H1 (cell line): ENCODE data around the gene MYO1A. TPM values are rescaled to one million over a fixed set of nuclear protein-coding genes. Genes with fewer than 3 reads are reported as not detected.

Experiments used
- CTCF ChIA-PET: fragments of 300-600 bp; sonication (Branson Sonifier 250); formaldehyde crosslinking; loops from one replicate; lab custom pipeline; 2021; ENCODE audit not compliant: partially characterized antibody; lab: Charles Lee
- POLR2A ChIA-PET: fragments of 300-600 bp; sonication (Branson Sonifier 250); formaldehyde crosslinking; loops from one replicate; lab custom pipeline; 2021; ENCODE audit warnings: inconsistent platforms; ENCODE audit not compliant: partially characterized antibody; lab: Charles Lee
- DNase-seq, 2 experiments: peaks; one replicate each; pipeline versions ENCODE4 v3.0.0 to v3.0.0-alpha.2; 2010 to 2022; ENCODE audit warnings: low spot score in 2 of 2, low read depth in 1 of 2, mixed read lengths in 1 of 2
- FAIRE-seq: peaks from 2 replicates; lab custom pipeline; 2011; peaks lifted over from hg19 to GRCh38; lab: Jason Lieb, UNC
- H2AFZ ChIP-seq: 2 replicates; pipeline ENCODE4 v1.8.1; 2012; ENCODE audit warnings: low read length, inconsistent platforms
- H2AK5ac ChIP-seq: 2 replicates; pipeline ENCODE4 v1.6.1; 2013; ENCODE audit warnings: low read depth, low read length
- H2BK120ac ChIP-seq: replicated peaks from 2 replicates; pipeline ENCODE3; 2013; ENCODE audit warnings: low read depth, low read length, inconsistent platforms
- H2BK12ac ChIP-seq: 2 replicates; pipeline ENCODE4 v1.6.1; 2013; ENCODE audit warnings: low read depth, low read length
- H2BK15ac ChIP-seq: 2 replicates; pipeline ENCODE4 v1.6.1; 2013; ENCODE audit warnings: low read length
- H2BK20ac ChIP-seq: 2 replicates; pipeline ENCODE4 v1.6.1; 2013; ENCODE audit warnings: low read length
- H2BK5ac ChIP-seq: 2 replicates; pipeline ENCODE4 v1.6.1; 2013; ENCODE audit warnings: low read depth, low read length
- H3K14ac ChIP-seq: 2 replicates; pipeline ENCODE4 v1.6.1; 2013; ENCODE audit warnings: inconsistent platforms; ENCODE audit not compliant: insufficient read length
- H3K18ac ChIP-seq: 2 replicates; pipeline ENCODE4 v1.6.1; 2013; ENCODE audit warnings: low read length; ENCODE audit errors: extremely low read depth
- H3K23ac ChIP-seq: 2 replicates; pipeline ENCODE4 v1.6.1; 2013; ENCODE audit warnings: inconsistent platforms; ENCODE audit not compliant: insufficient read length
- H3K23me2 ChIP-seq: 2 replicates; pipeline ENCODE4 v1.6.1; 2013; ENCODE audit warnings: low read depth, low read length
- H3K27ac ChIP-seq: 2 replicates; pipeline ENCODE4 v1.6.1; 2011; ENCODE audit warnings: low read depth, low read length, inconsistent platforms
- H3K27me3 ChIP-seq, 4 experiments: replicated peaks in 1 of 4; 1 replicate in 1 of 4; 2 replicates in 3 of 4; pipeline versions ENCODE4 v1.6.1 to v1.8.1; 2011 to 2013; ENCODE audit warnings: low read length in 3 of 4, mild to moderate bottlenecking in 3 of 4, inconsistent platforms in 2 of 4, mixed read lengths in 2 of 4, moderate library complexity in 1 of 4; ENCODE audit not compliant: control insufficient read depth in 3 of 4, insufficient read depth in 3 of 4; ENCODE audit errors: extremely low read depth in 1 of 4
- H3K36me3 ChIP-seq, 4 experiments: 2 replicates each; pipeline versions ENCODE4 v1.6.1 to v1.8.1; 2011 to 2013; ENCODE audit warnings: mild to moderate bottlenecking in 4 of 4, low read length in 3 of 4, moderate library complexity in 2 of 4, control low read depth in 1 of 4, inconsistent platforms in 1 of 4; ENCODE audit not compliant: insufficient read depth in 4 of 4, control insufficient read depth in 2 of 4
- H3K4ac ChIP-seq: replicated peaks from 2 replicates; pipeline ENCODE3; 2013; ENCODE audit warnings: low read length, low read depth, mixed read lengths, inconsistent platforms; ENCODE audit not compliant: insufficient read length
- H3K4me1 ChIP-seq, 4 experiments: replicated peaks in 1 of 4; 1 replicate in 1 of 4; 2 replicates in 3 of 4; pipeline versions ENCODE4 v1.6.1 to v1.8.1; 2011 to 2013; ENCODE audit warnings: low read length in 3 of 4, inconsistent platforms in 2 of 4, mixed read lengths in 1 of 4; ENCODE audit not compliant: insufficient read depth in 4 of 4, control insufficient read depth in 3 of 4
- H3K4me2 ChIP-seq, 2 experiments: 2 replicates each; pipeline versions ENCODE4 v1.6.1 to v1.8.1; 2011 to 2013; ENCODE audit warnings: low read depth in 2 of 2, low read length in 2 of 2, control low read depth in 1 of 2, inconsistent platforms in 1 of 2, mild to moderate bottlenecking in 1 of 2; ENCODE audit not compliant: insufficient read depth in 1 of 2
- H3K4me3 ChIP-seq, 4 experiments: fragments of 200-600, 300-600 bp in 1 of 4; sonication (generic), shearing (Covaris generic), sonication (Bioruptor Twin) in 1 of 4; 2 replicates each; pipeline versions ENCODE4 v1.5.1 to v1.8.1; 2011 to 2016; ENCODE audit warnings: low read length in 4 of 4, low read depth in 3 of 4, control low read depth in 2 of 4, inconsistent platforms in 2 of 4, mild to moderate bottlenecking in 2 of 4, mixed read lengths in 1 of 4, moderate library complexity in 1 of 4; ENCODE audit not compliant: insufficient read depth in 2 of 4; ENCODE audit errors: extremely low read depth in 1 of 4
- H3K56ac ChIP-seq: replicated peaks from 2 replicates; pipeline ENCODE3; 2013; ENCODE audit warnings: low read depth, mild to moderate bottlenecking, mixed read lengths, low read length, inconsistent platforms; ENCODE audit not compliant: insufficient read length
- H3K79me1 ChIP-seq: 2 replicates; pipeline ENCODE4 v1.6.1; 2013; ENCODE audit warnings: low read depth, low read length, control low read depth
- H3K79me2 ChIP-seq, 2 experiments: 2 replicates each; pipeline versions ENCODE4 v1.6.1 to v1.8.1; 2012 to 2013; ENCODE audit warnings: low read length in 2 of 2, mild to moderate bottlenecking in 2 of 2, inconsistent platforms in 1 of 2; ENCODE audit not compliant: insufficient read depth in 2 of 2, control insufficient read depth in 1 of 2
- H3K9ac ChIP-seq, 4 experiments: replicated peaks in 1 of 4; 1 replicate in 1 of 4; 2 replicates in 3 of 4; pipeline versions ENCODE4 v1.6.1 to v1.8.1; 2011 to 2013; ENCODE audit warnings: low read depth in 3 of 4, low read length in 3 of 4, control low read depth in 2 of 4, mild to moderate bottlenecking in 2 of 4, moderate library complexity in 2 of 4, inconsistent platforms in 1 of 4; ENCODE audit errors: extremely low read depth in 1 of 4
- H3K9me3 ChIP-seq, 2 experiments: 2 replicates each; pipeline versions ENCODE4 v1.6.1 to v1.8.1; 2012 to 2013; ENCODE audit warnings: mild to moderate bottlenecking in 2 of 2, moderate library complexity in 2 of 2, control low read depth in 1 of 2, inconsistent platforms in 1 of 2, low read depth in 1 of 2, low read length in 1 of 2, mixed read lengths in 1 of 2; ENCODE audit not compliant: insufficient read depth in 2 of 2
- H4K20me1 ChIP-seq, 2 experiments: replicated peaks in 1 of 2; 2 replicates each; pipeline versions ENCODE3 to v1.8.1; 2011 to 2013; ENCODE audit warnings: inconsistent platforms in 2 of 2, low read length in 2 of 2, mild to moderate bottlenecking in 1 of 2; ENCODE audit not compliant: insufficient read depth in 2 of 2, control insufficient read depth in 1 of 2
- H4K5ac ChIP-seq: 2 replicates; pipeline ENCODE4 v1.6.1; 2013; ENCODE audit warnings: low read length, low read depth, mixed read lengths, inconsistent platforms; ENCODE audit not compliant: insufficient read length
- H4K8ac ChIP-seq: 2 replicates; pipeline ENCODE4 v1.8.0; 2013; ENCODE audit warnings: mild to moderate bottlenecking, moderate library complexity, low read length, inconsistent platforms; ENCODE audit not compliant: insufficient read depth; ENCODE audit errors: extremely low read depth
- H4K91ac ChIP-seq: replicated peaks from 2 replicates; pipeline ENCODE3; 2013; ENCODE audit warnings: low read length, mixed read lengths, inconsistent platforms; ENCODE audit not compliant: insufficient read length
- HDAC6 ChIP-seq: IDR thresholded peaks from one replicate; pipeline ENCODE4 v1.7.1; 2012; ENCODE audit warnings: low read depth, mild to moderate bottlenecking, inconsistent platforms, low read length, moderate library complexity
- whole genome bisulfite sequencing, 2 experiments: shearing (Covaris generic) in 1 of 2; methylation state at CpG; one replicate each; pipeline versions ENCODE4 v1.1.6 to v1.1.7; 2013 to 2015; ENCODE audit warnings: low lambda C conversion rate in 2 of 2, mixed read lengths in 2 of 2, inconsistent platforms in 1 of 2, low coverage in 1 of 2, missing lambda C conversion rate in 1 of 2; ENCODE audit not compliant: insufficient replicate concordance in 2 of 2, insufficient coverage in 1 of 2, insufficient read length in 1 of 2; ENCODE audit errors: extremely low coverage in 1 of 2, missing lambda C conversion rate in 1 of 2; 5-methylcytosine and 5-hydroxymethylcytosine counted together
- polyA plus RNA-seq, 7 experiments: library from polyadenylated mRNA; depleted of rRNA in 3 of 7; stranded (reverse) in 5 of 7; unstranded in 2 of 7; fragments of >200 nt in 5 of 7; fragments of 200-250 nt in 2 of 7; gene quantifications; 1 replicate in 5 of 7; 2 replicates in 1 of 7; 4 replicates in 1 of 7; pipeline versions ENCODE4 v1.2.1 to v1.2.3, GENCODE V29; 2011 to 2013; ENCODE audit warnings: missing spikeins in 2 of 7, mixed read lengths in 2 of 7
- total RNA-seq: library from RNA; stranded (reverse); fragmentation: NEBNext Ultra II Directional; extraction: Animal tissue kit (Norgen Biotek cat#: 25700); gene quantifications from 2 replicates; pipeline ENCODE4 v1.2.1, GENCODE V29; 2021

MYO1A gene
- total and polyA plus RNA-seq, 2 of the 8 experiments (the other 6 are each of a cell fraction or from before 2014, with no cell fraction given) = 0.54 to 0.77 TPM

DNA sequence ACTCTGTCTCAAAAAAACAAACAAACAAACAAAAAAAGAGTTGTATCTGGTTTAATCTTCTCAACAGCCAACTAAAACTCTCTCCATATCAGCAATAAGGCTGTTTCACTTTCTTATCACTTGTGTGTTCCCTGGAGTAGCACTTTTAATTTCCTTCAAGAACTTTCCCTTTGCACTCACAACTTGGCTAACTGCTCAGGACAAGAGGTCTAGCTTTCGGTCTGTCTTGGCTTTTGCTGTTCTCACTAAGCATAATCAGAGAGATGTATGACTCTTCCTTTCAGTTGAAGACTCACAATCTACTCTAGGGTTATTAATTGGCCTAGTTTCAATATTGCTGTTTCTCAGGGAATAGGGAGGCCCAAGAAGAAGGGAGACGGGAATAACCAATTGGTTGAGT, 16.3 kb upstream of the MYO1A start:
- H3K9ac ChIP-seq = no peak overlapping the region
- ChIA-PET CTCF (interaction anchor here (0.8 to 3.6 kb wide), 14 partner anchors 26 to 308 kb away, joined by 3 to 38 read pairs (median 4); partner anchors contain the start of gene STAT6), POLR2A (interaction anchor here (1.1 to 1.6 kb wide), 5 partner anchors 11 to 46 kb away, joined by 3 to 7 read pairs (median 3); partner anchors contain the start of gene STAT6)
- H3K9me3 ChIP-seq = no peaks in the 10 kb centered on the region
- H3K27ac ChIP-seq = no peak overlapping the region
- H4K5ac ChIP-seq = no peak overlapping the region
- no peak for TF ChIP-seq HDAC6
- no peak overlapping the region for H2BK5ac ChIP-seq
- H2BK20ac ChIP-seq = no peak overlapping the region
- no peak overlapping the region for H3K18ac ChIP-seq
- no peaks in the 10 kb centered on the region for H3K27me3 ChIP-seq
- no peak overlapping the region for H3K14ac ChIP-seq
- no peaks in the 10 kb centered on the region for H3K4me1 ChIP-seq
- no peak overlapping the region for H3K23ac ChIP-seq
- no peaks in the 10 kb centered on the region; the same call in 1 of the 2 replicates for H3K23me2 ChIP-seq
- no peaks in the 10 kb centered on the region; a peak in 1 of 4 replicates for H3K79me2 ChIP-seq
- no peak overlapping the region for H3K4me3 ChIP-seq
- no peak overlapping the region for H4K8ac ChIP-seq
- 90% methylated on average over 2 of the region's 2 CpGs; no CpG with 5 or more reads in 1 of the 2 experiments for WGBS, 2 experiments
- no peak overlapping the region for H2AFZ ChIP-seq
- H3K36me3 ChIP-seq = peaks cover 13 to 66% (median 48%) of the 10 kb centered on the region in 4 experiments
- no peak overlapping the region for H3K56ac ChIP-seq
- H4K91ac ChIP-seq = no peak overlapping the region
- DNase-seq = no peak
- H2BK120ac ChIP-seq = no peak overlapping the region
- H3K4me2 ChIP-seq = no peak overlapping the region
- no peak overlapping the region for H2BK12ac ChIP-seq
- H3K4ac ChIP-seq = no peak overlapping the region
- no peak overlapping the region for H2BK15ac ChIP-seq
- no peaks in the 10 kb centered on the region for H3K79me1 ChIP-seq
- H2AK5ac ChIP-seq = no peak overlapping the region
- no peaks in the 10 kb centered on the region for H4K20me1 ChIP-seq
- FAIRE-seq = no peak
